HUDEP-2 (cell line): Measurements from ENCODE around the gene MAP4.
"Not testable (repeated sequence)": the region's sequence is repeated elsewhere in the genome, so short reads cannot be mapped to it uniquely, and the experiment has no call there.

ENCODE experiments used
- DNase-seq, 76 experiments: peaks; one replicate each; lab custom pipeline; 2025; ENCODE audit not compliant: unreplicated experiment in 76 of 76; lab: John Stamatoyannopoulos, UW

MAP4 gene

DNA sequence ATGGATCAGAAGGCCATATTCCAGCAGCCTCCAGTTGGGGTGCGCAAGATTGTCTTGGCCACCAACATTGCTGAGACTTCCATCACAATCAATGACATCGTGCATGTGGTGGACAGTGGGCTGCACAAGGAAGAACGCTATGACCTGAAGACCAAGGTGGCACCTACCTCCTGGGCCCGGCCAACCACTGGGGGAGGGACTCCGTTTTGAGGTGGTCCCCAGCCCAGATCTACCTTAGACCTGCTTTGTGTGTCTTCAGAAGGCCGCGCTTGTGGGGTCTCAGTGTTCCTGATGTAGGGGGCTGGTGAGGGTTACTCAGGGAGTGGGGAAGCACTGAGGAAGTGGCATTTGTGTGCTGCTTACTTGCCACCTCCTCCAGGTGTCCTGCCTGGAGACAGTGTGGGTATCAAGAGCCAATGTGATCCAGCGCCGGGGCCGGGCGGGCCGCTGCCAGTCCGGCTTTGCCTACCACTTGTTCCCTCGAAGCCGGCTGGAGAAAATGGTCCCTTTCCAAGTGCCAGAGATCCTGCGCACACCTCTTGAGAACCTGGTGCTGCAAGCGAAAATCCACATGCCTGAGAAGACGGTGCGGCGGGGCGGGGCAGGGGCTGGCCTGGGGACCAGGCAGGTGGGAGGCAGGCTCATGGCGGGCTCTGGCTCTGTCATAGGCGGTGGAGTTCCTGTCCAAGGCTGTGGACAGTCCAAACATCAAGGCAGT is 168.3 kb downstream of the MAP4 start:
- DNase-seq = no peak

GRCh38 chr3:47847260-47847659 is 169.0 kb downstream of the MAP4 start:
- DNase-seq = no peak

GRCh38 chr3:47846880-47847248 is 169.4 kb downstream of the MAP4 start:
- DNase-seq = no peak

- DNase-seq = no peak
Measured at GRCh38 chr3:47846186-47846879, 169.9 kb downstream of the MAP4 start.

- DNase-seq = no peak
Measured at GRCh38 chr3:47841786-47842349, 174.3 kb downstream of the MAP4 start.

GRCh38 chr3:47838503-47838902 is 177.7 kb downstream of the MAP4 start:
- no peak for DNase-seq

DNA sequence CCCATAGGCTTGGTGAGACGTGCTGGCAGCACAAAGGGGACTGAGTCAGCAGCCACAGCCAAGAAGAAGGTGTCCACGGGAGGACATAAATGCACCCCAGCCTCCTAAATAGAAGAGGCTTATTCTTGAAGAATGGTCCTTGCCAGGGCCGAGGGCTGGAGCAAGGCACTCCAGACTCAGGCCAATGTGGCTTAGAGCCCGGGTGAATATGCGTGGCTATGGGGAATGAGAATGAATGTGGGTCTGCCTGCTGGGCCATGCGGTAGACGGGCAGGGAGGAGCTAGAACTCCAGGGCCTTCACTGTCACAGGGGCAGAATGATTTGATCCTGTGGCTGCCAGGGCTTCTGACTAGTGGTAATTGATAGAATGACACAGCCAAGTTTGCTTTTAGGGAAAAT is 179.2 kb downstream of the MAP4 start:
- DNase-seq = no peak

GRCh38 chr3:47829482-47829881 is 186.7 kb downstream of the MAP4 start:
- not testable (repeated sequence) for DNase-seq

GRCh38 chr3:47825590-47825989 is 190.6 kb downstream of the MAP4 start:
- no peak for DNase-seq

DNA sequence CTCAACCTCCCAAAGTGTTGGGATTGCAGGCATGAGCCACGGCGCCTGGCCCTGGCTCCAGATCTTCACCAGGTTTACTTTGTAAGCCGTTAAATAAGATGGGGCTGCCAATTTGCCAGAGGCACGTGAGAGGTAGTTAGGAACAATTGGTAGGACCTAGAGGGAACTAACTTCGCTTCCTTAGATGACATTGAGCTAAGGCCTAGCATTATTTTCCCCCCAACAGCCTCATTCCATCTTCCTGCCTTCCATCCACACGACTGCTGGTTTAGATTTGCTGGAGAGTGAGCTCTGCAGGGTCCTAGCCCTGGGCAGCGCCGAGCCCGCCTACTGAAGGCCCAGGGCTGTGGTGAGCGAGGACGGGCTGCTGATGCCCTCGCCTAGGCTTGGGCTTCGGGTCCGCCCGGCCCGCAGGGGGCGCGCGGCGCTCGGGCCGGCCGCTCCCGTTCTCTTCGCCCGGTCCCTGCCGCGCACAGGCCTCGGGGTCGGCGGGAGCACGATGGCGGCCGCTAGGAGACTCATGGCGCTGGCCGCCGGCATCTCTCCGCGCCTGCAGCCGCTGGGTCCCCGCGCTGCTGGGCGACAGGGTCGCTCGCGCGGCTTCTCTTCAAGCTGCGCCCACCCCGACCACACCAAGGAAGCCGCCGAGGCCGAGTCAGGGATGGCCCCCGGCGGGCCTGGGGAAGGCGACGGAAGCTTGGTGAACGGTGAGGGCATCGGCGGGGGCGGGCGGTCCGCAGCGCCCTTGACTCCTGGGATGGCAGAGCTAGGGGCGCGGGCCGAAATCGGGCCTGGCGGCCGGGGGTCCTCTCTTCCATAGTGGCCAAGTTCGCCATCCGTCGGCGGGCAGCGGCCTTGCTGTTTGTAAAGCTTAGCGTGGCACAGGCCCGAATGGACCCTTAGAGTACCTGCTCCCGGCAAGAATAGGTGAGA is 191.4 kb downstream of the MAP4 start:
- DNase-seq = peak in 69 of 76 experiments; percentile 20 to 79 (median 58)

DNA sequence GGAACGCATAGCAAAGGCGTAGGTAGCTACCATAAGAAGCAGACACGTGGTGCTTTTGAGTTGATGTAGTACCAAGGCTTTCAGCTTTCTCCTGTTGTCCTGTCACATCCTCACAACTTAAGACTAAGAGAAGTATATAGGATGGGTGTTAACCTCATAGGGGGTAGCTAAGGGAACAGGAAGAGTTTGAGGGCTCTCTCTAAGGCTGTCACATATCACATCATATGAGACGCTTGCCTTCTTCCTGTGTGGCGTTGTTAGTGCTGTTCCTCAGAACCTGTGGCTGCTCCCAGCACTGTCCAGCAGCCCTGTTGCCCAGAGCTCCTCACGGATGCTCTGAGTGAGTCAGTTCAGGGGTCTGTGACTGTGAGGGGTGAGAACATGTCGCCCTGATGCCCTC is 198.6 kb downstream of the MAP4 start:
- DNase-seq = no peak

- no peak for DNase-seq
Measured at GRCh38 chr3:47813551-47814177, 202.6 kb downstream of the MAP4 start.

DNA sequence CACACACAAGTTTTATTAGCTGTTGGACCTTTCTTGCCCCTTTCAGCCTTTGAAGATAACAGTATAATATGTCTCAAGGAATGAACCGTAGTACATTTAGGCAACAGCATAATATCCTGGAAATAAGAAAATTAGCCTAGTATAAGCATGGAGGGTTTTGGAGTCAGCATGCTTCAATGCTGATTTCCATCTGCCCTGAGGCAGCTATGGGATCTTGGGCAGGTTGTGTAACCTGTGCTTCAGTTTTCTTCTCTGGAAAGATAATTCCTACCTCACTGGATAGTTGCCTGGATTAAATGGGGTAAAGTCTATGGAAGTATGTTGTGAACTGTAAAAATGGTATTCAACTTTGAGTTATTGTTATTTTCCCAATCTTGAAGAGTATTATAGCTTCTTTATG is 211.6 kb downstream of the MAP4 start:
- DNase-seq = no peak

DNA sequence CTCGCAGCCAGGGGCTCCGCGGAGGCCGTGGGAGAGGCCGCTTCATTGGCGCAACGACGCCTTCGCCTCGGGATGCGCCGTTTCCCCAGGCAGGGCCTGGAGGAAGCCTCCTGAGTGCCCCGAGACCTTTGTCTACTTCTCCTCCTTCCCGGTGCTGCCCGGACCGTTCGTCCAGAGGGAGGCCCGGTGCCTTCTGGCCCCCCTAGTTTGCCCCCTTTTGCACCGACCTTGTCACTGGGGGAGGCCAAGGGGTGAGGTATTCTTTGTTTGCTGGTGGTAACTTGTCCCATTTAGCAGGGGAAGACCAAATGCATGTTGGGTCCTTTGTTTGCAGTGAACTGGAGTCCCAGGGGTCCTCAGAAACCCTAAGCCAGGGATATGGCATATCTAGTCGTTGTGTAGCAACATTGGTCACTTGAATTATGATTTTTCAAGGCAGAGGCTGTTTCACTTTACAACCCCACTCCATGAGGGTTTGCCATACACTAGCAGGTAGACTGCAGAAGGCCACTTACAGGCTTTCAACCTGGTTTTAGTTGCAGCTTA is 212.7 kb downstream of the MAP4 start:
- DNase-seq = peak in 4 of 76 experiments; percentile 11 to 54 (median 49)

- DNase-seq = peak in 72 of 76 experiments; percentile 23 to 83 (median 68)
Measured at GRCh38 chr3:47802734-47803479, 213.3 kb downstream of the MAP4 start, which contains the start of gene DHX30. Gene DHX30, plus strand, starts transcription at chr3:47803138. Its CDS starts 7,546 bp downstream, at chr3:47810684.
